ENCODE data around the gene NFATC1.

DNA sequence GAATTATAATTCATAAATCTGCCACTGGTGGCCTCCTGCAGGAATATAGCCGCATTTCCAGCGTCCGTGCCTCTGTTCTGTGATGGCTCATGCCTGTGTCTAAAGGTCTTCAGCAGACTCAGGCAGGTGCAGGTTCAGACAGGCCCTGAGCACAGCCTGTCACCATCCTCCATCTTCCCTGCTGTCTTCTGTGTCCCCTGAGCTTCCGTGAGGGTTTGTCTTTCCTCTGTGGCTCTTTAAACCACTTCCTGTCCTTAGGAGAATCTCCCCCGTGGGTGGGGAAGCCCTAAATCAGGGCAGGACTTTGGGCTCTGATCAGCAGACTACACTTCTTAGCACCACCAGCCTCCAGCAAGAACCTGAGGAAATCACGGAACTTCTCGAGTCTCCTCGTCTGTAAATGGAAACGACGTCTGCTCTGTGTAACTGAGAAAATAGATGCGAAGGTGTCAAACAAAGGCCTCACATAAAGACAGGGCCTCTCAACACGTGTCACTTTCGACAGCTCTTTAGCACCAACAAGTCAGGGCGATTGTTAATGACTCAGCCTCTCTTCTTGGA lies 24.1 kb upstream of the NFATC1 start:
- no peak for TF ChIP-seq POLR2A (IDR thresholded peaks at IDR 0.05)
- TF ChIP-seq, protein P1, sequence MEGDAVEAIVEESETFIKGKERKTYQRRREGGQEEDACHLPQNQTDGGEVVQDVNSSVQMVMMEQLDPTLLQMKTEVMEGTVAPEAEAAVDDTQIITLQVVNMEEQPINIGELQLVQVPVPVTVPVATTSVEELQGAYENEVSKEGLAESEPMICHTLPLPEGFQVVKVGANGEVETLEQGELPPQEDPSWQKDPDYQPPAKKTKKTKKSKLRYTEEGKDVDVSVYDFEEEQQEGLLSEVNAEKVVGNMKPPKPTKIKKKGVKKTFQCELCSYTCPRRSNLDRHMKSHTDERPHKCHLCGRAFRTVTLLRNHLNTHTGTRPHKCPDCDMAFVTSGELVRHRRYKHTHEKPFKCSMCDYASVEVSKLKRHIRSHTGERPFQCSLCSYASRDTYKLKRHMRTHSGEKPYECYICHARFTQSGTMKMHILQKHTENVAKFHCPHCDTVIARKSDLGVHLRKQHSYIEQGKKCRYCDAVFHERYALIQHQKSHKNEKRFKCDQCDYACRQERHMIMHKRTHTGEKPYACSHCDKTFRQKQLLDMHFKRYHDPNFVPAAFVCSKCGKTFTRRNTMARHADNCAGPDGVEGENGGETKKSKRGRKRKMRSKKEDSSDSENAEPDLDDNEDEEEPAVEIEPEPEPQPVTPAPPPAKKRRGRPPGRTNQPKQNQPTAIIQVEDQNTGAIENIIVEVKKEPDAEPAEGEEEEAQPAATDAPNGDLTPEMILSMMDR (IDR thresholded peaks at IDR 0.05), result no peak
